Right cardiac atrium (tissue), 5 donors: ENCODE results near the gene HIVEP2. TPM values are rescaled to one million over a fixed set of nuclear protein-coding genes. Genes with fewer than 3 reads are reported as not detected.

Source experiments
- ATAC-seq, 2 donors: fragments of 200-7000 bp; cut with Tn5 transposase; one replicate each; pipeline versions ENCODE4 v1.8.0 to v1.9.1; 2020; ENCODE audit warnings: moderate library complexity in 2 of 2, mild to moderate bottlenecking in 1 of 2
- DNase-seq, 3 donors: peaks; one replicate each; pipeline ENCODE4 v3.0.0-alpha.2; 2020
- H3K27ac ChIP-seq: one replicate; pipeline ENCODE4 v1.5.1; 2013; ENCODE audit warnings: mild to moderate bottlenecking, low read length, control low read depth, moderate library complexity
- H3K27me3 ChIP-seq: one replicate; pipeline ENCODE4 v1.6.1; 2013; ENCODE audit not compliant: control insufficient read depth, insufficient read depth
- H3K4me1 ChIP-seq: one replicate; pipeline ENCODE4 v1.6.1; 2013; ENCODE audit warnings: low read length; ENCODE audit not compliant: control insufficient read depth, insufficient read depth
- H3K4me3 ChIP-seq: one replicate; pipeline ENCODE4 v1.5.1; 2013; ENCODE audit warnings: low read length, control low read depth
- H3K9me3 ChIP-seq: one replicate; pipeline ENCODE4 v1.6.1; 2013; ENCODE audit warnings: low read length; ENCODE audit not compliant: control insufficient read depth
- WGBS: extraction: QIAGEN DNeasy Blood & Tissue Kit; methylation state at CpG from one replicate; pipeline ENCODE4 v1.1.7; 2013; 5-methylcytosine and 5-hydroxymethylcytosine counted together
- intact Hi-C, 4 donors: fragments of 100-400 bp; cut with DNase I; formaldehyde crosslinking; loops; one replicate each; pipeline versions ENCODE4 v1.11.0 to v1.14.0; 2022 to 2023
- polyA plus RNA-seq: library from polyadenylated mRNA; stranded (reverse); fragments of 200-250 nt; gene quantifications from one replicate; pipeline ENCODE4 v1.2.3, GENCODE V29; 2013
- total RNA-seq, 4 donors: library from RNA; stranded (reverse); fragmentation: NEBNext Ultra II Directional; extraction: Animal tissue kit (Norgen Biotek cat#: 25700); gene quantifications; one replicate each; pipeline ENCODE4 v1.2.1, GENCODE V29; 2021
- donor health status: healthy with polysubstance abuse.
- donor health status: DM: no; HTN: yes; CAD: no.
- donor health status: DM: no; HTN: no; CAD: no.
- donor health status: DM: no; HTN: yes; CAD: no; lungs with severe emphysema.
- donor health status: DM: yes; HTN: yes; CAD: no.

The HIVEP2 gene
- total and polyA plus RNA-seq, 5 donors: 4.5 to 29.0 (median 15.6) TPM

DNA sequence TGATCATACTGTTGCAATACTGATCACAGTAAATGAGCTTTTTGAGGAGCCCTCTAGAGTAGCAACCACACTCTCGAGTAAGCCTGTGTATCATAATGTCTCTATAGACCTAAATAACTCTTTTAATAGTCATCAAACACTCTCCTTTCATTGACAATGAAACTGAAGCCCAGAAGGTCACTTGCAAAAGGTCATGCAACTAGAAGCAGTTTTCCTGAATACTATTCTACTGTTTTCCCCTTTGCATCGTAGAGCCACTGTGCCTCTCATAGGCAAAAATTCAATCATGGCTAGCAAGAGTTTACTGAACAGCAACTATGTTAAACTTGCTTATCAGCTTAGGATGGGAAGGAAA, 105.3 kb downstream of the HIVEP2 start:
- H3K27me3 ChIP-seq: no peaks in the 10 kb centered on the region
- H3K4me1 ChIP-seq: peaks cover 2% of the 10 kb centered on the region
- 81% methylated on average over 2 of the region's 2 CpGs for WGBS
- ATAC-seq (no peak), DNase-seq (no peak)
- H3K27ac ChIP-seq: no peak overlapping the region
- no peaks in the 10 kb centered on the region for H3K9me3 ChIP-seq
- no peak overlapping the region for H3K4me3 ChIP-seq
- intact Hi-C loops: loop anchor here in 2 of 4 donors (5.0 to 10.0 kb wide), 2 partner anchors 105 to 142 kb away; partner anchors contain the start of gene HIVEP2 (in 1 of the 2)

GRCh38 chr6:142838821-142839685, 105.9 kb downstream of the HIVEP2 start:
- intact Hi-C loops: no loop called here
- Histone ChIP-seq H3K4me1 (no peaks in the 10 kb centered on the region), H3K4me3 (no peak overlapping the region), H3K27me3 (no peaks in the 10 kb centered on the region), H3K27ac (no peak overlapping the region), H3K9me3 (no peaks in the 10 kb centered on the region)
- no peak for ATAC-seq
- 92% methylated on average over 7 of the region's 7 CpGs for whole genome bisulfite sequencing
- DNase-seq: no peak

DNA sequence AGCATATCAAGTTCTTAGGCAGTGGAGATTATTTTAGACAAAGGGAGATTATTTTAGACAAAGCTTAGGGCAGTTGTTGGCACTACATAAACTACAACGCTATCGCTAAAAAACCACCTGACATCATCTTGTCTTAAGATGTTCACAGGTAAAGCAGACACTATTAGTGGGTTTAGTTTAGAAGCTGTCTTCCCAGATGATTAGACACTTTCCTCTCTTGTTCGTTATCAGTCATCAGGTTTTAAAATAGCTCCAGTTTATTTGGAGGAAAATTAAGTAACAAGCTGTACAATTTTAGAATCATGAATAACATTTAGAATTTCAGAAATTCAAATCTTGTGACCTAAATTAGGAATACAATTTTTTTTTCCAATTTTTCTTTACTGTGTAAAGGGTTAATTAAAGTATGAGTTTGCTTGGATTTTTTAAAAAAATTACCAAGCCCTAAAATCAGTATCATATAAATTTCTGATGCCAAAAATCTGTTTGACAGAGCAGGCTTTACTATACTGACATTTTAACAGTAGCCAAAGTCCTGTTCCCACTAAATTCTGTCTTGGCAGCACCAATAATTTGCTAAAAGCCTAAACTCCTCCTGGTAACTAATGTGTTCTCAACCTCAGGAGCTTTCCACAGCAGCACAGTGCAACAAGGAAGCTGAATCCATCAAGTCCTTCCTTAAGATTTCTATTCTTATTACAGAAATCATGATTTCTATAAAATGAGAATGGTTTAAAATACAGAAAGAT, 109.0 kb downstream of the HIVEP2 start:
- intact Hi-C loops: no loop called here
- H3K4me1 ChIP-seq: peaks cover 1% of the 10 kb centered on the region
- H3K4me3 ChIP-seq: no peak overlapping the region
- ATAC-seq: peak in 1 of 2 donors; percentile 29
- no peak overlapping the region for H3K27ac ChIP-seq
- 68% methylated on average over 3 of the region's 3 CpGs for WGBS
- no peaks in the 10 kb centered on the region for H3K9me3 ChIP-seq
- no peaks in the 10 kb centered on the region for H3K27me3 ChIP-seq
- DNase-seq: no peak

DNA sequence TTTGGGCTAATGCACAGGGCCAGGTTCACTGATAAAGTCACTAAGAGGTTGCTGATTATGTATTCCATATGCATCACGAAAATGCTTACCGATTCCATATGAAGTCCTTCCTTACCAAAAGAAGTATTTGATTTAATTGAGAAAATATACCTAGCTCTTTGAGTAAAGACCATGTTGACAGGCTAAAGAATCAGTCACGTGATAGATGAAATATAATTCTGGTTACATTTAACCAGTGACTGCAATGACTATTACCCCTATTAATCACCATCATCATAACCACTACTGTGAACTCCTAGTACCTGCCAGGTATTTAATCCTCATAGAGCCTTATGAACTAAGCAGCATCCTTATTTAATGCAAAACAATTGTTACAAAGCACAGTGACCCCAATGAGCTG, 110.1 kb downstream of the HIVEP2 start:
- intact Hi-C loops: no loop called here
- no peaks in the 10 kb centered on the region for H3K27me3 ChIP-seq
- 98% methylated on average over 3 of the region's 3 CpGs for WGBS
- peaks cover 5% of the 10 kb centered on the region for H3K4me1 ChIP-seq
- no peak for DNase-seq
- no peak for ATAC-seq
- no peak overlapping the region for H3K4me3 ChIP-seq
- no peak overlapping the region for H3K27ac ChIP-seq
- no peaks in the 10 kb centered on the region for H3K9me3 ChIP-seq

DNA sequence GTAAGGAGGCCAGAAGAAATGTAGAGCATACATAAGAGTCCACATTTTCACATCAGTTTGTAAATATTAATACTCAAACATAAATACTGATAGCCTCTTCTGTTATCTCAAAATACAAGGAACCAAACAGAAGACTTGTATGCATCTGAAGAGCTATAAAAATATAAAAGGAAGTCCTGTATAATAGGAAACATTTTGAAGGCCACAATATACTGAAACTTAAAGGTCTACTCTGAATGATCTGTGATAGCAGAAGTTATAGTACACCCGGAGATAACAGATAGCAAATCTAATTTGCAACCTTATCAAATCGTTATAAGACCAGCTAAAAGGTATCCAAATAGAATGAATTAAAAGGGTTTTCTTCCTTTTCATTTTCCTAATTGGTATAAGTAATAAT, 111.2 kb downstream of the HIVEP2 start:
- Histone ChIP-seq H3K4me1 (peaks cover 6% of the 10 kb centered on the region), H3K4me3 (no peak overlapping the region), H3K27me3 (no peaks in the 10 kb centered on the region), H3K9me3 (no peaks in the 10 kb centered on the region), H3K27ac (no peak overlapping the region)
- DNase-seq (no peak), ATAC-seq (no peak)
- intact Hi-C loops: no loop called here
- 68% methylated on average over 2 of the region's 2 CpGs for WGBS

DNA sequence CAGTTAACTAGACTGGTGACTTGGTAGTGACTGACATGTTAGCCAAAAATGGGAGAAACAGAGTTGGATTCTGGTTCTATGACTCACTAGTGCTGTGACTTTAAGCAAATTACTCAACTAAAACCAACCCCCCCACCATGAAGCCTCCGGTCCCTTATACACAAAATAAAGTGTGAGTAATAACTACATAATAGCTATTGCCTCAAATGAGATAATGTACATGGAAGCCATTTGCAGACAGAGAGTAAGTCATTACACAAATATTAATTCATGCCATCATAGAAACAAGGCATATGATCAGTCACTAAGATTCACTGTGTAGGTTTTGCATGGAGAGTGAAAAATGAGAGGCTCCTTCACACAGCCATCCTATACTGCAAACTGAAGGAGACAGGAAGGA, 111.9 kb downstream of the HIVEP2 start:
- H3K4me3 ChIP-seq: no peak overlapping the region
- DNase-seq (no peak), ATAC-seq (no peak)
- H3K9me3 ChIP-seq: no peaks in the 10 kb centered on the region
- no peak overlapping the region for H3K27ac ChIP-seq
- peaks cover 6% of the 10 kb centered on the region for H3K4me1 ChIP-seq
- no peaks in the 10 kb centered on the region for H3K27me3 ChIP-seq
- intact Hi-C loops: no loop called here
- 67% methylated on average over 1 of the region's 1 CpG for WGBS

GRCh38 chr6:142830807-142831206, 114.2 kb downstream of the HIVEP2 start:
- DNase-seq (no peak), ATAC-seq (no peak)
- H3K27ac ChIP-seq: no peak overlapping the region
- H3K4me3 ChIP-seq: no peak overlapping the region
- peaks cover 9% of the 10 kb centered on the region for H3K4me1 ChIP-seq
- intact Hi-C loops: no loop called here
- 81% methylated on average over 6 of the region's 6 CpGs for WGBS
- no peaks in the 10 kb centered on the region for H3K27me3 ChIP-seq
- no peaks in the 10 kb centered on the region for H3K9me3 ChIP-seq

GRCh38 chr6:142830116-142830710, 114.8 kb downstream of the HIVEP2 start:
- Histone ChIP-seq H3K4me3 (no peak overlapping the region), H3K27ac (no peak overlapping the region), H3K9me3 (no peaks in the 10 kb centered on the region), H3K27me3 (no peaks in the 10 kb centered on the region), H3K4me1 (peaks cover 9% of the 10 kb centered on the region)
- intact Hi-C loops: no loop called here
- WGBS: 73% methylated on average over 5 of the region's 5 CpGs
- DNase-seq (no peak), ATAC-seq (no peak)

DNA sequence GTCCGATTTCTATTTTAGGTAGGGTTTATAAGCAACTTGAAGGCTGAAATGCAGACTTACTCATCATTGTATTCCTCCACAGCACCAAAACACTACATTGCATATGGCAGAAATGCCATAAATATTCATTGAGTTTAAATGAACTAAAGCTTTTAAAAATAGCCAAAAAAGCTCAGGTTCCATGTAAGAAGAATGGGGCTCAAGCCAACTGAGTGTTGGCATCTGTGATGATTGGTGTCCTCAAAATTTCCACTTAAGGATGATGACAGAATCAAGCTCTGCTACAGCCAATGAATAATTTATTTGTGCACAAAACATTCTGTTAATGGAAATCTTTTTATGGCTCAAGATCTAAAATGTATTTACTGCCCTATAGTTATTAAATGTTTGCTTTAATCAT, 115.4 kb downstream of the HIVEP2 start:
- H3K4me1 ChIP-seq: peaks cover 9% of the 10 kb centered on the region
- intact Hi-C loops: loop anchor here in 1 of 4 donors (10.0 kb wide), 1 partner anchor 115 kb away; the partner anchor contains the start of gene HIVEP2
- no peak overlapping the region for H3K27ac ChIP-seq
- WGBS: 96% methylated on average over 1 of the region's 1 CpG
- H3K9me3 ChIP-seq: no peaks in the 10 kb centered on the region
- DNase-seq (no peak), ATAC-seq (no peak)
- H3K27me3 ChIP-seq: no peaks in the 10 kb centered on the region
- no peak overlapping the region for H3K4me3 ChIP-seq

- H3K27ac ChIP-seq: no peak overlapping the region
- no peaks in the 10 kb centered on the region for H3K27me3 ChIP-seq
- intact Hi-C loops: loop anchor here in 1 of 4 donors (10.0 kb wide), 1 partner anchor 117 kb away; the partner anchor contains the start of gene HIVEP2
- H3K4me1 ChIP-seq: peaks cover 10% of the 10 kb centered on the region
- no peaks in the 10 kb centered on the region for H3K9me3 ChIP-seq
- 91% methylated on average over 4 of the region's 4 CpGs for WGBS
- DNase-seq (no peak), ATAC-seq (no peak)
- no peak overlapping the region for H3K4me3 ChIP-seq
Measured at GRCh38 chr6:142827991-142828390, 117.0 kb downstream of the HIVEP2 start.

DNA sequence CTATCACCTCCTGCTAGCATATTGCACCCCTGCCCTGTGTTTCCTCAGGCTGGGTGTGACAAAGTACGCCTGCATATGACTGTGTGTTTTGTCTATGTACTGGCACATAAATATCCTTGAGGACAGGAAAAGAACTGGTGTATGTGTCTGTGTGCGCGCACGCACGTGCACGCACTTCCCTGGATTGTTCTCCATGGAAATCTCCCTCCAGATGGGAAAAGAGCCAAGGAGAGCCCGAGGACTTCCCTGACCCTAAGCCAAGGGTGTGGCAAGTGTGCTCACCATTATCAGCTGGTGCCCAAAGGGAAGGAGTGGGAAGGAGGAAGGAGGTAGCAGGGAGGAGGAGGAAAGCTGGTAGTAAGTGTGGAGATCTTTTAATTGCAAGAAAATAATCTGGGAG, 117.6 kb downstream of the HIVEP2 start:
- DNase-seq: peak; percentile 60 to 78 (median 76)
- ATAC-seq: peak; percentile 84 to 96
- Histone ChIP-seq H3K9me3 (no peaks in the 10 kb centered on the region), H3K27ac (no peak overlapping the region), H3K27me3 (no peaks in the 10 kb centered on the region), H3K4me3 (no peak overlapping the region), H3K4me1 (peaks cover 13% of the 10 kb centered on the region)
- WGBS: 47% methylated on average over 7 of the region's 7 CpGs
- intact Hi-C loops: loop anchor here in 1 of 4 donors (10.0 kb wide), 1 partner anchor 117 kb away; the partner anchor contains the start of gene HIVEP2
